Memory B cell (primary cell): ENCODE data around the gene VAMP4.
"Not testable (repeated sequence)": the region's sequence is repeated elsewhere in the genome, so short reads cannot be mapped to it uniquely, and the experiment has no call there.

Source experiments
- ATAC-seq: fragments of 150-1000 bp; cut with Tn5 transposase; 2 replicates; pipeline ENCODE4 v1.10.0; 2021; ENCODE audit warnings: low read depth, mild to moderate bottlenecking, moderate library complexity
- DNase-seq, 2 donors: peaks; one replicate each; pipeline ENCODE4 v3.0.0; 2022; ENCODE audit warnings: low spot score in 2 of 2
- H3K27ac Mint-ChIP-seq: one replicate; pipeline ENCODE4 v1.8.0; 2022; ENCODE audit warnings: mild to moderate bottlenecking, moderate library complexity, mixed read lengths
- H3K27me3 Mint-ChIP-seq: one replicate; pipeline ENCODE4 v1.8.0; 2022; ENCODE audit warnings: mixed read lengths
- H3K36me3 Mint-ChIP-seq: one replicate; pipeline ENCODE4 v1.8.0; 2022; ENCODE audit warnings: mild to moderate bottlenecking, mixed read lengths
- H3K4me1 Mint-ChIP-seq: one replicate; pipeline ENCODE4 v1.8.0; 2022; ENCODE audit warnings: mixed read lengths
- H3K4me3 Mint-ChIP-seq: one replicate; pipeline ENCODE4 v1.8.0; 2022; ENCODE audit warnings: mild to moderate bottlenecking, moderate library complexity, mixed read lengths
- H3K9me3 Mint-ChIP-seq: one replicate; pipeline ENCODE4 v1.8.0; 2022; ENCODE audit warnings: mixed read lengths

VAMP4 gene

DNA sequence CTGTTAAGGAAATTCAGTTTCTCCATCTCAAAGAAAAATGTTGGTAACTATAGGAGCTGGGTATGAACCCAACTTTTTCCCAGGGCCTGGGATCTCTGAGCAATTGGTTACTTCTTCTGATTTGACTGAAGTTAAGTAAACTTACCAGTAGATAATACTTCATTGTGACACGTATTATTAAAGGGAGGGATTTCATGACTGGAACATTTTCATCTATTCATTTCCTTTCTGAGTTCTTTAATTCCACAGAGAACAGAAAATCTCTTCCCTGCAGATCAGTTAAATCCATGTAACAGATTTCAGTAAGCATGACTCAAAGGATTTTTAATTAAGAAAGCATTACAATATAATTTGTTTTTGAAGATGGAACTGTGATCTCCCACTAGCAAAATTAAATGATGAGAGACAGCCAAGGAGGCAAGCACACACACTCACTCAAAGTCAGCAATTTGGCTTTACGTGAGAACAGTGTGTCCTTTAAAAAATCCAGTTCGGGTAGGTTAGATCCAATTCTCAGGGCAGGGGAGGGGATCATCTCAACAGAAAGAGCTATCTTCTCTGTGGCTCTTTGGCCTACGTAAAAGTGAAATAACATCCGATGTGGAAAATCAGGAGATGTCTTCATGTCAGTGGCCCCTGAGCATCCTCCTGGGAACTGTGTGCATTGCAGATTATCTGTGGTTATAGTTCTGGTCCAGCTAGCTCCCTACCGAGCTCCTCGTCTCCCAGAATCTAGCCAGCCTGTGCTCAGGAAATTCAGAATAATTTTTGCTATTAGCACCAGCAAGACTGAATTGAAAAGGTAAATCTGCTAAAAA, 78.6 kb downstream of the VAMP4 start:
- no peak for DNase-seq
- no peak for ATAC-seq
- no peak overlapping the region for H3K27ac Mint-ChIP-seq
- peaks cover 5% of the 10 kb centered on the region for H3K27me3 Mint-ChIP-seq
- H3K9me3 Mint-ChIP-seq, result no peaks in the 10 kb centered on the region
- H3K4me3 Mint-ChIP-seq, result no peak overlapping the region
- H3K36me3 Mint-ChIP-seq, result no peaks in the 10 kb centered on the region
- no peaks in the 10 kb centered on the region for H3K4me1 Mint-ChIP-seq

DNA sequence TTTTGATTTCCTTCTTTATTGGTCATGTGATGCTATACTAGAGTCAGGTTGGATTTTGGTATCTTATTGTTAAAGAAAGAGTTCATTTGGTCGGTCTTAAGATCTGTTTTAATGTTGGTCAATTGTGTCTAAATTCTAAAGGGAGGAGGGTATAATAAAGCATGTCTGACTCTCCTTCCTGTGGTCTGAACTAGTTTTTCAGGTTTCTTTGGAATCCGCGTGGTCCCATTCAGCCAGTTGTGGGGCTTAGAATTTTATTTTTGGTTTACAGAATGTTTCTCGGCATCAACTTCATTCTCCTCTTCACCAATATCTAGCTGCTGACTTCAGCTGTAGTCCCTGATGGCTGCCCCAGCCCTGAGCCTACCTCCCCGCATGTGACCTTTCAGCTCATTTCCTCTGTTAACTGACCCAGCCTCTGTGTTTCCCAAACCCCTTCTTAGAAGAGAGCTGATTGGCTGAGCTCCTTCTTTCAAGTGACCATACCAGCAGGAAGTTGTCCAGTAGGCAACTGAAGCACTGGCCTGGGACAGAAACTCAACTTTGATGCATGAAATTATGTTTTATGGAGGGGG, 80.7 kb downstream of the VAMP4 start:
- H3K4me3 Mint-ChIP-seq, result no peak overlapping the region
- H3K4me1 Mint-ChIP-seq, result no peaks in the 10 kb centered on the region
- no peaks in the 10 kb centered on the region for H3K36me3 Mint-ChIP-seq
- H3K27ac Mint-ChIP-seq, result no peak overlapping the region
- DNase-seq, result no peak
- no peak for ATAC-seq
- H3K9me3 Mint-ChIP-seq, result no peaks in the 10 kb centered on the region
- H3K27me3 Mint-ChIP-seq, result peaks cover 12% of the 10 kb centered on the region

DNA sequence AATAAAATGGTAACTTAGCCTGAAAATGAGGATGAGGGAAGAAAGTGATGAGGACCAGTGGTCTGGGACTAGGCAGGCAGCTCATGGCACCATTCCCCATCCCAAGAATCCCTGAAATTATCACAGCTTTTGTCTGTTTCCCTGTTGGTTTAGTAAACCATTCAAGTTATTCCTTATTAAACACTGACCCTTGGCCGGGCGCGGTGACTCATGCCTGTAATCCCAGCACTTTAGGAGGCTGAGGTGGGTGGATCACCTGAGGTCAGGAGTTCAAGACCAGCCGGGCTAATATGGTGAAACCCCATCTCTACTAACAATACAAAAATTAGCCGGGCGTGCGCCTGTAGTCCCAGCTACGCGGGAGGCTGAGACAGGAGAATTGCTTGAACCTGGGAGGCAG, 85.7 kb downstream of the VAMP4 start:
- H3K36me3 Mint-ChIP-seq, DNase-seq, ATAC-seq, H3K4me3 Mint-ChIP-seq, H3K4me1 Mint-ChIP-seq, H3K9me3 Mint-ChIP-seq, H3K27ac Mint-ChIP-seq: not testable (repeated sequence)
- H3K27me3 Mint-ChIP-seq, result peaks cover 26% of the 10 kb centered on the region

DNA sequence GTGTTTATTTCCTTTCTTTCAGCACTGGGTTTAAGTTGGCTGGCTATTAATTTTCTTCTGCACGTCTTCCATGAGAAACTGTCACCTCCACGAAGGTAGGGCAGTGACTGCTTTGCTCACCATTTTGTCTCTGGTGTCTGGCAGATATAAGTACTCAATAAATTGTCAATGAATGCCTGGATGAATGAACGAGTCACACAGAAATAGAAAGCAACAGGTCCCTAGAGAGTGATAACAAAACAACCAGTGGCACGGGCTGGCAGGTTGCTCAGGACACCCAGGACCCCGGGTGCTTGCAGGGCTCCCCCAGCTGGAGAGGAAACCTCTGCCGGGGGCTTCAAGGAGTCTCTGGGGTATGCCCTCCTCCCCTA, 86.1 kb downstream of the VAMP4 start:
- Mint-ChIP-seq H3K9me3 (no peaks in the 10 kb centered on the region), H3K27me3 (peaks cover 26% of the 10 kb centered on the region), H3K4me3 (peak overlapping the region; percentile 39), H3K4me1 (peaks cover 7% of the 10 kb centered on the region), H3K27ac (no peak overlapping the region), H3K36me3 (no peaks in the 10 kb centered on the region)
- DNase-seq (no peak), ATAC-seq (no peak)

DNA sequence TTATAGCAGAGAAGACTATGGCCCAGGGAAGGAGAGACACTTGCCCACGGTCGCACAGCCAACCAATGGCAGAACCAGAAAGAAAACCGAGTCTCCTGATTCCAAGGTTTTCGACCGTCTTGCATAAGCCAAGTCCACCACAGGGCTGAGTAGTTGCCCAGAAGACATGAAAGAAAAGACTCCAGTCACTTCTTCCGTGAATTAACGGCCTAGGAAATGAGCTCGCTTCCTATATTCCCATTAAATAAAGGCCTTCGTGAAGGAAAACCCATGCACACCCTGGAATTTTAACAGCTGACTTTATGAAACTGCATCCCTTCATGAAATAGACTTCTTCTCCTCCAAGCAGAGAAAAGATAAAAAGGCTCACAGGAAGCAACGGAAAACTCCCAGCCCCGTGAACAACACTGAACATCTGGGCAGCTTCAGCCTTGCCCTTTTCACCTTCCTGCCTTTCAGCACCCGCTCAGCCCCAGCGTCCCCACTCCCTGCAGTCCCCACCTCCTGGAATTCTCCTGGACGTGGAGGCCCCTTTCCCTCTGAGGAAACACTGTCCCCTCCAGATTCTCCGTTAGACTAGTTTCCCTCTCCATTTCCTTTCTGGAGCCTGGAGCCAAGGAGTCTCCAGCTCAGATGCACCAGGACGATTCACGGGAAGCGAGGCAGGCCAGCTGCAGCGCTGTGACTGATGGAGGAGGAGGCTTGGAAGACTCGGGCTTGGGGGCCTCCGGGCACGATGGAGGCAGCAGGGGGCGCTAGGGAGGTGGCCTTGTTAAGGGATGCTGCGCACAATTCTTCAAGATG, 86.7 kb downstream of the VAMP4 start:
- Mint-ChIP-seq H3K27ac (no peak overlapping the region), H3K9me3 (no peaks in the 10 kb centered on the region), H3K4me3 (peak overlapping the region; percentile 39), H3K36me3 (no peaks in the 10 kb centered on the region), H3K4me1 (peaks cover 7% of the 10 kb centered on the region), H3K27me3 (peaks cover 26% of the 10 kb centered on the region)
- DNase-seq (peak; percentile 34 to 50), ATAC-seq (peak; percentile 58)

DNA sequence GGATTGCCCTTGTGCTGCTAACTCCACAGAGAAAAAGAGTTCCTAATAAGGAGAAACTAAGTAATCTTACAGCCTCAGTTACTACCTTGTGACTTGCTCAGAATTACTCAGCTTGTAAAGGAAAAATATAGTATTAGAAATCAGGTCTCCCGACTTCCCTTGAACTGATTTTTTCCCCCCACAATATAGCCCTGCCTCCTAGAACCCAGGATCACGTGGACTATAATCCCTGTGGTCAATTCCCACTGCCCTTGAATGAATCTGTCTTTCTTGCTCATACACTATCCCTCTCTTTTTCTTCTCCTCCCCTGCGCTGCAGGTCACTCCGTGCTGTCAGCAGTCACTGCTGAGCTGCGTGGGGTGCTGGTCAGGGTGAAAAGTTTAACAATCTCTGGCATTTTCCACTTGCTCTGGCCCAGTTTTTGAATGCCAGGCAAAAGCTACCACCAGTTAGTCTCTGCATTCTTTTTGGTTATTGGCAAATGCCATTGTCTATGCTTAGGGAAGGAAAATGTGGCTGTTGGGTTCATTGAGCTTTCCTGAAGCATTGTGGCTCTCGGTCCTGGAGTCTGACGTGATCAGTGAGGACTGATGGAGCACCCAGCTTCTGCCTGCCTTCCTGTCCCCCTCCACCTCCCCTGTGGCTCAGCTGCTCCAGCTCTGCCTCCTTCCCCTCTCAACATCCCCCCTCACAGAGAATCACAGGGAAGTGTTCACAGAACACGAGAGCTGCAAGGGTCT, 87.5 kb downstream of the VAMP4 start:
- Mint-ChIP-seq H3K4me3 (no peak overlapping the region), H3K9me3 (no peaks in the 10 kb centered on the region), H3K36me3 (no peaks in the 10 kb centered on the region), H3K4me1 (peaks cover 7% of the 10 kb centered on the region), H3K27ac (no peak overlapping the region), H3K27me3 (peaks cover 26% of the 10 kb centered on the region)
- DNase-seq, result no peak
- ATAC-seq, result no peak

DNA sequence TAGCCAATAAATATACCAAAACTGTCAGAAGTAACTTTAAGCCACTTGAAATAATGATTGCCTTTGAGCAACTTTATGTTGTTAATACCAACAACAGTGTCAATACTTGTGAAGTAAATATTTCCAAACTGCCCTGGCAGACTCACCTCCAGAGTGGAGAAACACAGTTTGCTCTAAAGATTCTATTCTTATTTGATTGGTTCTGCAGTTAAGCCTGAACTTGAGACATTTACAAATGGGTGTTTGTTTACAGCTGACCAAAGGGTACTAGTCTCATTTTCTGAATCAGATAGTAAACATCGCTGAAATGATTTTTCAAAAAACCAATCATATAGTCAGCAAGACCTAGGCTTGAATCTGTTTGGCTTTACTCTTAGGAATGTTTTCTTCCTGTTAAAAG, 88.1 kb downstream of the VAMP4 start:
- H3K27me3 Mint-ChIP-seq, result peaks cover 26% of the 10 kb centered on the region

DNA sequence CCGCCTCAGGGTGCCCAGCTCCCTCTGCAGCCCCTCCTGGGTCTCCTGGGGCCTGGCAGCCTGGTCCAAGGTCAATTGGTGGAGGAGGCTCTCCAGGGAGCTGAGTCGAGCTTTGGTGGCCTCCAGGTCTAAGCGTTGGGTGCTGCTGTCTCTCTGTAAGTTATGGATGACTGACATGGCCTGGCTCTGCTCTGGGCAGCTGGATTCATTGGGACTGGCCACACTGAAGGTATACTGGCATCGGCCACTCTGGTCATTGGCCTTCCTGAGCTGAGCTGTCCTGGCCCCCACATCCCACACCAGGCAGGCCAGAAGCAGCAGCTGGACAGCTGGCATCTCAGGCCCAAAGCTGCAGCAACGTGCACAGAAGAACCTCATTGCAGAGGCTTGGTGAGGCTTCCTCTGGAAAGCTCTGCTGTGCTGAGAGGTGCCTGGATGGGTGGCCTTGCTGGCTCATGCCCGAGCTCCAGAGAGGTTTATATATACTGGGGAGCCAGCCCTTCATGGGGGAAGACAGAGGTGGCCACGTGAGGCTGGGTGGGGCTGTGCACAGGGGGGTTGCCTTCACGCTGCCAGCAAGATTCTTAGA, 89.5 kb downstream of the VAMP4 start, which contains the start of gene MYOC:
MYOC (minus strand) TSS at position 455 of the 589 bp plus-strand sequence; CDS start at position 378, 77 bp downstream.
- H3K9me3 Mint-ChIP-seq, result no peaks in the 10 kb centered on the region
- H3K36me3 Mint-ChIP-seq, result no peaks in the 10 kb centered on the region
- H3K27ac Mint-ChIP-seq, result no peak within 1 kb of the TSS
- no peak within 1 kb of the TSS for H3K4me3 Mint-ChIP-seq
- no peak for DNase-seq
- H3K4me1 Mint-ChIP-seq, result peaks cover 9% of the 10 kb centered on the region
- no peak for ATAC-seq
- peaks cover 23% of the 10 kb centered on the region for H3K27me3 Mint-ChIP-seq

More for the DNA sequence above, 88.1 kb downstream of the VAMP4 start:
- ATAC-seq, result no peak
- Mint-ChIP-seq H3K9me3 (no peaks in the 10 kb centered on the region), H3K27ac (no peak overlapping the region), H3K4me3 (no peak overlapping the region), H3K4me1 (peaks cover 7% of the 10 kb centered on the region), H3K36me3 (no peaks in the 10 kb centered on the region)
- DNase-seq, result no peak
